ENCODE measurements around the gene ACVRL1.

DNA sequence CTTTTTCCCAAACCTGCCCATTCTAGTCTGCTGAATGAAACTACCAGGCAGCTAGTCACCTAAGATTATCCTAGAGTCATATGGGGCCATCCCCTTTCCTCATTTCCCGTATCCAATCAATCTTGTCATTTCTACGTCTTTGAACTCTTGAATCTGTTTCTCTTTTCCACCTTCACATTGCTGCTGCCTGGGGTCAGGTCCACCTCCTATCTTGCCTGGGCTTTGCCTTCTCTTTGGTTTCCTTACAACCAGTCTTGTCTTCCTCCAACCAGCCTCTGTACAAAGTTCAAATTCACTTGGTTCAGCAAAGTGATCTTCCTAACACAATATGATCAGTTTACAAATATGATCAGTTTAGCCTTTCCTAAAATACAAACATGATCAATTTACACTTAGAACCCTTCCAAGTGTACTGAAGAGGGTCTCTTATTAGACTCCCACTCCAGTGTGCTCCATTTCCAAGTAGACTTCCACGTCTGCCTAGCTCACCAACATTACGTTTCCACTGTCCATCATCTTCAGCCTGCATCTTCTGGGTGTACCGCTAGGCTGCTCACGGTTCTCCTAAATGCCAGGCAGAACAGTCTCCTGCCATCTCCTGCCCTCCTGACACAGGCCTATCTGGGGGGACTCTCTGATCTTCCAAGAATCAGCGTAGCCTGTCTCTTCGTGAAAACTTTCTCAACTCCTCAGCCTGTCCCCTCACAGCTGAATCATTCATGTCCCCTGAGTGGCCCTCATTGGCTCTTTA lies 40.1 kb downstream of the ACVRL1 start:
- no peak for TF ChIP-seq POLR2A (IDR thresholded peaks at IDR 0.05)
- TF ChIP-seq, protein P1, sequence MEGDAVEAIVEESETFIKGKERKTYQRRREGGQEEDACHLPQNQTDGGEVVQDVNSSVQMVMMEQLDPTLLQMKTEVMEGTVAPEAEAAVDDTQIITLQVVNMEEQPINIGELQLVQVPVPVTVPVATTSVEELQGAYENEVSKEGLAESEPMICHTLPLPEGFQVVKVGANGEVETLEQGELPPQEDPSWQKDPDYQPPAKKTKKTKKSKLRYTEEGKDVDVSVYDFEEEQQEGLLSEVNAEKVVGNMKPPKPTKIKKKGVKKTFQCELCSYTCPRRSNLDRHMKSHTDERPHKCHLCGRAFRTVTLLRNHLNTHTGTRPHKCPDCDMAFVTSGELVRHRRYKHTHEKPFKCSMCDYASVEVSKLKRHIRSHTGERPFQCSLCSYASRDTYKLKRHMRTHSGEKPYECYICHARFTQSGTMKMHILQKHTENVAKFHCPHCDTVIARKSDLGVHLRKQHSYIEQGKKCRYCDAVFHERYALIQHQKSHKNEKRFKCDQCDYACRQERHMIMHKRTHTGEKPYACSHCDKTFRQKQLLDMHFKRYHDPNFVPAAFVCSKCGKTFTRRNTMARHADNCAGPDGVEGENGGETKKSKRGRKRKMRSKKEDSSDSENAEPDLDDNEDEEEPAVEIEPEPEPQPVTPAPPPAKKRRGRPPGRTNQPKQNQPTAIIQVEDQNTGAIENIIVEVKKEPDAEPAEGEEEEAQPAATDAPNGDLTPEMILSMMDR (IDR thresholded peaks at IDR 0.05): no peak
